ENCODE measurements around the gene C11orf24.

DNA sequence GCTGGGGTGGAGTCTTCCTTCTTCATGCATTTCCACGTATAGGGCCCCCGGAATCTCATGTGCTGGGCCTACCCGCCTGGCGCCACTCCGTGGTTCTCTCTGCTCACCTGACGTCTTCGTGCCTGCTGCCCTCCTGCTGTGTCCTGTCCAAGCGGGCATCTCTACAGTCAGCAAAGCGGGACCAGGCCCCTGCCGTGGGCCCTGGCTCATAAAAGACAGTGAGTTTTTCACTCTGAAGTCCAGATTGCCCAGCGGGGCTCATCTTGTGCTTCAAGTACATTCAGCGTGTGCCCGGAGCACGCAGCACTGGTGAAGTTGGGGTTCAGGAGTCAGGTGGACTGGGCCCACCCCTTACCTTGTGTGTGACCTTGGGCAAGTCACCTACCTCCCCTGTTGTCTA lies 17.4 kb downstream of the C11orf24 start:
- TF ChIP-seq, protein P1, sequence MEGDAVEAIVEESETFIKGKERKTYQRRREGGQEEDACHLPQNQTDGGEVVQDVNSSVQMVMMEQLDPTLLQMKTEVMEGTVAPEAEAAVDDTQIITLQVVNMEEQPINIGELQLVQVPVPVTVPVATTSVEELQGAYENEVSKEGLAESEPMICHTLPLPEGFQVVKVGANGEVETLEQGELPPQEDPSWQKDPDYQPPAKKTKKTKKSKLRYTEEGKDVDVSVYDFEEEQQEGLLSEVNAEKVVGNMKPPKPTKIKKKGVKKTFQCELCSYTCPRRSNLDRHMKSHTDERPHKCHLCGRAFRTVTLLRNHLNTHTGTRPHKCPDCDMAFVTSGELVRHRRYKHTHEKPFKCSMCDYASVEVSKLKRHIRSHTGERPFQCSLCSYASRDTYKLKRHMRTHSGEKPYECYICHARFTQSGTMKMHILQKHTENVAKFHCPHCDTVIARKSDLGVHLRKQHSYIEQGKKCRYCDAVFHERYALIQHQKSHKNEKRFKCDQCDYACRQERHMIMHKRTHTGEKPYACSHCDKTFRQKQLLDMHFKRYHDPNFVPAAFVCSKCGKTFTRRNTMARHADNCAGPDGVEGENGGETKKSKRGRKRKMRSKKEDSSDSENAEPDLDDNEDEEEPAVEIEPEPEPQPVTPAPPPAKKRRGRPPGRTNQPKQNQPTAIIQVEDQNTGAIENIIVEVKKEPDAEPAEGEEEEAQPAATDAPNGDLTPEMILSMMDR (IDR thresholded peaks at IDR 0.05; ENCODE audit: insufficient read depth, low read length): no peak
- no peak for TF ChIP-seq POLR2AphosphoS5 (IDR thresholded peaks at IDR 0.05; ENCODE audit: low read depth)

Measured in HL-60 (cell line).